Mesothelial cell of epicardium (in vitro differentiated cells): ENCODE results near the gene NPB. TPM values are rescaled to one million over a fixed set of nuclear protein-coding genes. Genes with fewer than 3 reads are reported as not detected.

ENCODE experiments used
- DNase-seq, 2 experiments: peaks; one replicate each; pipeline ENCODE4 v3.0.0; 2021; ENCODE audit warnings: low spot score in 2 of 2; ENCODE audit not compliant: unreplicated experiment in 2 of 2
- H3K27ac Mint-ChIP-seq: 2 replicates; pipeline ENCODE4 v1.8.0; 2021; ENCODE audit warnings: mixed read lengths
- H3K27me3 Mint-ChIP-seq: 2 replicates; pipeline ENCODE4 v1.8.0; 2021; ENCODE audit warnings: low read depth, mixed read lengths
- H3K36me3 Mint-ChIP-seq: 2 replicates; pipeline ENCODE4 v1.8.0; 2021; ENCODE audit warnings: mixed read lengths
- H3K4me1 Mint-ChIP-seq: 2 replicates; pipeline ENCODE4 v1.8.0; 2021; ENCODE audit warnings: mixed read lengths
- H3K4me3 Mint-ChIP-seq: 2 replicates; pipeline ENCODE4 v1.8.0; 2021; ENCODE audit warnings: mild to moderate bottlenecking, moderate library complexity, mixed read lengths
- H3K9me3 Mint-ChIP-seq: 2 replicates; pipeline ENCODE4 v1.8.0; 2021; ENCODE audit warnings: mixed read lengths
- total RNA-seq: library from RNA; stranded (reverse); gene quantifications from 3 replicates; pipeline ENCODE4 v1.2.1, GENCODE V29; 2021
- TF ChIP-seq, protein P1 (sequence below): fragments of 200-600 bp; sonication (generic); IDR thresholded peaks from one replicate; pipeline ENCODE4 v1.5.0; 2021; ENCODE audit warnings: antibody characterized with exemption; ENCODE audit not compliant: unreplicated experiment

NPB gene
- total RNA-seq, 1 donor from 2014 or later: 1.7 TPM

- TF ChIP-seq, protein P1, sequence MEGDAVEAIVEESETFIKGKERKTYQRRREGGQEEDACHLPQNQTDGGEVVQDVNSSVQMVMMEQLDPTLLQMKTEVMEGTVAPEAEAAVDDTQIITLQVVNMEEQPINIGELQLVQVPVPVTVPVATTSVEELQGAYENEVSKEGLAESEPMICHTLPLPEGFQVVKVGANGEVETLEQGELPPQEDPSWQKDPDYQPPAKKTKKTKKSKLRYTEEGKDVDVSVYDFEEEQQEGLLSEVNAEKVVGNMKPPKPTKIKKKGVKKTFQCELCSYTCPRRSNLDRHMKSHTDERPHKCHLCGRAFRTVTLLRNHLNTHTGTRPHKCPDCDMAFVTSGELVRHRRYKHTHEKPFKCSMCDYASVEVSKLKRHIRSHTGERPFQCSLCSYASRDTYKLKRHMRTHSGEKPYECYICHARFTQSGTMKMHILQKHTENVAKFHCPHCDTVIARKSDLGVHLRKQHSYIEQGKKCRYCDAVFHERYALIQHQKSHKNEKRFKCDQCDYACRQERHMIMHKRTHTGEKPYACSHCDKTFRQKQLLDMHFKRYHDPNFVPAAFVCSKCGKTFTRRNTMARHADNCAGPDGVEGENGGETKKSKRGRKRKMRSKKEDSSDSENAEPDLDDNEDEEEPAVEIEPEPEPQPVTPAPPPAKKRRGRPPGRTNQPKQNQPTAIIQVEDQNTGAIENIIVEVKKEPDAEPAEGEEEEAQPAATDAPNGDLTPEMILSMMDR: no peak
- Mint-ChIP-seq H3K4me1 (peaks cover 34% of the 10 kb centered on the region), H3K4me3 (peak overlapping the region; percentile 78), H3K36me3 (peaks cover 6% of the 10 kb centered on the region), H3K27me3 (no peaks in the 10 kb centered on the region), H3K9me3 (no peaks in the 10 kb centered on the region), H3K27ac (peak overlapping the region; percentile 97)
- no peak for DNase-seq
Measured at GRCh38 chr17:81925860-81926450, 23.9 kb downstream of the NPB start.

GRCh38 chr17:81926451-81927151, 24.6 kb downstream of the NPB start:
- Mint-ChIP-seq H3K27ac (peak overlapping the region; percentile 97), H3K4me1 (peaks cover 36% of the 10 kb centered on the region), H3K4me3 (peak overlapping the region; percentile 78), H3K27me3 (no peaks in the 10 kb centered on the region), H3K9me3 (no peaks in the 10 kb centered on the region), H3K36me3 (peaks cover 3% of the 10 kb centered on the region)
- DNase-seq: peak; percentile 50 to 76
- TF ChIP-seq, protein P1: no peak

- Mint-ChIP-seq H3K4me1 (peaks cover 36% of the 10 kb centered on the region), H3K36me3 (peaks cover 3% of the 10 kb centered on the region), H3K4me3 (peak overlapping the region; percentile 56), H3K27ac (no peak overlapping the region), H3K9me3 (no peaks in the 10 kb centered on the region), H3K27me3 (no peaks in the 10 kb centered on the region)
- TF ChIP-seq, protein P1: no peak
- no peak for DNase-seq
Measured at GRCh38 chr17:81927152-81927652, 25.2 kb downstream of the NPB start.

GRCh38 chr17:81927653-81928543, 25.9 kb downstream of the NPB start, which contains the start of gene MAFG:
TSS of gene MAFG (minus strand) at chr17:81927735. CDS start at chr17:81923185, 4,550 bp downstream.
- Mint-ChIP-seq H3K4me3 (peak within 1 kb of the TSS; percentile 78), H3K27me3 (no peaks in the 10 kb centered on the region), H3K36me3 (peaks cover under 1% of the 10 kb centered on the region), H3K27ac (peak within 1 kb of the TSS; percentile 97), H3K9me3 (no peaks in the 10 kb centered on the region), H3K4me1 (peaks cover 33% of the 10 kb centered on the region)
- DNase-seq: peak; percentile 97 to 98
- TF ChIP-seq, protein P1: peak; percentile 38

DNA sequence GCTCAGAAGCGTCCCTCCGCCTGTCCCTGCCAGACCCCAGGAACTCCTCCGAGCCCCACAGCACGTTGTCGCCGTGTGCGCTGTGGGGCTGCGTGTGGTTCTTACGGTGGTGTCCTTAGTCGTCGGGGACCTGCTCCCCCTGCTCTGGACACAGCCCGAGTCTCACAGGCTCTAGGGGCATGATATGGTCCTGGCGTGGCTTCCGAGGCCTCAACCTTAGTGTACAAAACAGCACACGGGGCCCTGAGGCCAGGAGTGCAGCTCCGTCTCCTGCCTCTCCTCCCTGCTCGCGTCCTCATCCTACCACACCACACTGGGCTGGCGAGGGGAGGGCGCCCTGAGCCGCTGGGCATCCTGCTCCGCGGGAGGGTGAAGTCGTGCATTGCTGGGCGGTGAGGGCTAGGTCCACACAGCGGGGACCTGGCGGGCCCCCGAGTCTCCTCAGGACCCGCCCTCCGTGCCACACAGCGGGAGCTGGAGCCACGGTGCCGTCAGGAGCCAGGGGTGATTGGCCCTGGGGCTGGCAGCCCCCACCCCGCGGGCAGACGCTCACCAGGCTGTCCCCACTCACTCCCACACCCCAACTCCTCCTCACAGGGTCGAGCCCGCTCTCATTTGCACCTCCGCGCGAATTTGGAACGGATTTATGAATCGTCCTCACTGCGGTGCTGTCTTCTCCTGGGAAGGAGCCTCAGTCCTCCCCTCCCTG, 26.7 kb downstream of the NPB start:
- Mint-ChIP-seq H3K9me3 (no peaks in the 10 kb centered on the region), H3K27me3 (no peaks in the 10 kb centered on the region), H3K36me3 (no peaks in the 10 kb centered on the region), H3K27ac (no peak overlapping the region), H3K4me3 (peak overlapping the region; percentile 63), H3K4me1 (peaks cover 28% of the 10 kb centered on the region)
- TF ChIP-seq, protein P1: no peak
- DNase-seq: no peak
